NCI-H1694 treated with DMSO at 0.1 percent for 48 hours (cell line): ENCODE measurements around the gene ZNF223.

Experiments used
- DNase-seq: peaks from one replicate; lab custom pipeline; 2025; lab: John Stamatoyannopoulos, UW

The ZNF223 gene

DNA sequence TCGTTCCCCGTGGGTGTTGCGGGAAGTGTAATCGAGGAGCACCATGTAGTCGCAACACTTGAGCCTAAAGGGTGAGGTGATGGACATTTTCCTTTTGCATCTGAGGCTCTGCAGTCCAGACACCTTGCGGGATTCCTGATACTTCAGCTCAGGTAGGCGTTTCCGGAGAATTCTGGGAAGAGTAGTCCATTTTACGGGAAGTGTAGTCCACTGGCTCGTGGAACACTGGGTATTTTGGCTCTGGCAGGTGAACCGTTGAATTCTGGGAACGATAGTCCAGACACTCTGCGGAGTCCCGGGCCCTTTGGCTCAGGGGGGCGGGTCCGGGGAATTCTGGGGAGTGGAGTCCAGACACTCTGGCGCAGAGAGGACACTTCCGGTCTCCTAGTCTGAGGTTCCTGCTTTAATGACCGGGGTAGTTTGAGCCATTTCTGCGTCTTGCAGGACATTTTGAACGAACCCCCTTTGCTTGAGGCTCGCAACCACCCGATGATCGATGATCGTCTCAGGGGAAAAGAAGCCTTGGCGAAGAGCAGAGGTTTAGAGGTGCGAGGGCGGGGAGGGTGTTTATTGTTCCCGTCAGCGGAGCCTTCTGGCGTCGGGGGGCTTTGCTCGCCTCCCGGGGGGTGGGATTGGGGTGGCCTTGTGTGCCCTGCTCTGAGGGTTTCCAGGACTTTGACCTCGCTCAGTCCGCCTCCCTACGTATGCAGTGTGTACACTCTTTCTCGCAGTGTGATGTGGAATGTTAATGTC, at the start of gene ZNF223:
Gene ZNF223 (plus strand): TSS at position 387 of the 753 bp plus-strand sequence. CDS start 3,141 bp downstream, outside the sequence.
- peak; percentile 92 for DNase-seq

DNA sequence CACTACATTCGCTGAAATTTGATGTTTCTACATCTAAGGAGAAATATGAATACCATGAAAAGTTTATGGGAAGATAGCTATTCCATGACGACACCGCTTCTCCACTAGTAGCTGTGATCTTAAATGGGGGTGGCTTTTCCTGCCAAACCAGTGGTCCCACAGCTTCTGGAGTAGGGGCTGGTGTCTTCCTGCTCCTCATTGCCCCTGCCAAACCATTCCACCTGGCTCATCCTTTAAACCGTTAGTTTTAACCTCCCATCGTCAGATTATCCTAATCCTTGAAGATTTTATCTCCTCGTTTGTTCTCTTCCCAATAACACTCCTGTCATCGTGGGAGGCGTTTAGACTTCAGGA, 49.6 kb upstream of the ZNF223 start:
- DNase-seq: no peak

DNA sequence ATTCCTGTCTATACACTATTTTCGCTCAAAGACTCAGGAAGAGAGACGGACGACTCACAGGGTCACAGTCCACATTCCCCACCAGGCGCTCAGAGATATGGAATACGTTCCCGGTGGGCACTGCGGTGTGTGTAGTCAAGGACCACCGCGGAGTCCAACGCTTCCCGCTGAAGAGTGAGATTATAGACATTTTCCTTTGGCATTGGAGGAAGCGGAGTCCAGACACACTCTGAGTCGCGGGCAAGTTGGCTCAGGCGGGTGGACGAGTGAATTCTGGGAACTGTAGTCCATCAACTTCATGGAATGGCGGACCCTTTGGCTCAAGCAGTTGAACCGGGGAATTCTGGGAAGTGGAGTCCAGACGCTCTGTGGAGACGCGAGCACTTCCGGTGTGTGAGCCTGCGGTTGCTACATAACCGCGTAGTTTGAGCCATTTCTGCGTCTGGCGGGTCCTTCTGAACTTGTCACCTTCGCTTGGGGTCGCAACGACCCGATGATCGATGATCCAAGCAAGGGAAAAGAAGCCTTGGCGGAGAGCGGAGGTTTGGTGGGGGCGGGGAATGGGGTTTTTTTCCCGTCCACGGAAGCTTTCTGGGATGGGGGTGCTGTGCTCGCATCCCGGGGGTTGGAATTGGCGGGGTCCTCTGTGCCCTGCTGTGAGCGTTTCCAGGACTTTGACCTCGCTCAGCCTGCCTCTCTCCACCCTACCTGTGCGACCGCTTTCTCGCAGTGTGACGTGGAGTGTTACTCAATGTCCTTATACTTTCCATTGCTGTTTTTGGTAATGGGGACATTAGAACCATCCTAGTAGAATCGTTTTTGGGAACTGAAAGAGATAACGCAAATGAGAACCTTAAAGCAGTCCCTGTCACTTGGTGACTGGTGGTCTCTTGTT, 49.0 kb upstream of the ZNF223 start, which contains the start of gene ZNF230:
Gene ZNF230 (plus strand): TSS at position 392 of the 895 bp plus-strand sequence. CDS start 4,122 bp downstream, outside the sequence.
- DNase-seq: peak; percentile 92

DNA sequence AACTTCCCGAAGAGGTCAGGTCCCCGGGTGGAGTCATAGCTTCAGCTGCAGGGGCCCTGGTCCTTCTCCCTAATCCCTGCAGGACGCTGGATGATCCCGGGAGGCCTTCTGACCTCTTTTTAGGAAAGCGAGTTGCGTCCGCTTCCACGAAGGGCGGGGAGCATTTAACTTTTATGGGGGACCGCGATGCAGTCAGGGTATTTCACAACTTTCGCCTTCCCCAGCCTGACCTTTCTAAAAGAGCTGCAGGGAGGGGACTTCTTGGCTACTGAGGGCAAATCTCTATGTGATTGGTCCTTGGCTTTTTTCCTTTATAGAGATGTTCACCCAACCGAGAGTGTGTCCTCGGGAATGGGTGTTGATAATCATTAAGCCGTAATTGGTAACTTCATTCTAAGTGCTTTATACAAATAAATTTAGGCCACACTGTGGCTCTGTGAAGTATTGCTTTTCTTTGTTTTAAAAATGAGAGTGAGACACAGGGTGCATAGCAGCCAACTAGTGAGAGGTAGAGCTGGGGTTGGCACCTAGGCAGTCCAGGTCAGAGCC, 48.3 kb upstream of the ZNF223 start:
- no peak for DNase-seq

DNA sequence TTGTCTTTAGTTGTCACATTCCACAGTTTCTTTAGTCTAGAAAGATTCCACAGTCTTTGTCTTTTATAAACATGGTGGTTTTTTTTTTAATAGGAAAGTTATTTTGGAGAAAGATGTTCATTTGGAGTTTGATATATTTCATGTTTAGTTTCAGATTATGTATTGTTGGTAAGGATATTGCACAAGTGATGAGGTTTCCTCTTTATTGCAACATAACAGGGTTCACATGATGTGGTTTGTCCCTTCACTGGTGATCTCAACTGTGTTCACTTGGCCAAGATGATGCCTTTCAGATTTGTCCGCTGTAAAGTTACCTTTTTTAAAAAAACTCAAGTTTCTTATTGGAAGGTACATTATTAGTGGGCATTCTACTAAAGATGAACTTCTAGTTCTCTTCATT, 45.9 kb upstream of the ZNF223 start:
- no peak for DNase-seq

DNA sequence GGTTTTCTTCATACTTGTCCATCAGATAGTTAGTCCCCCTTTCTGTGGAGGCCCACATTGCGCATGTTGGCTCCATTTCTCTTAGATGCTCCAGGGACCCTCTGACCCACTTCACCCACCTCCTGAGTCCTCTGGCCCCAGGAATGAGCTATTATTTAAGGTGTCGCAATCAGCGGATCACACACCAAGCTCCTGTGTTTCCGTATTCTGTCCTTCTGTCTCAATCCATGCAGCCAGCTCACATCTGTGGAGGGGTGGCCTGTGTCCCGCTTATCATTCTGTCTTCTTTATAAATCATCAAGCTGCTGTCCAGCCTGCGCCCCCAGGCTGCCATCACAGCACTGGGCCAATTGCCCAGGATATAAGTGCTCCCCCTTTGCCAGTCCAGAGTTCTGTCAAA, 44.4 kb upstream of the ZNF223 start:
- no peak for DNase-seq

DNA sequence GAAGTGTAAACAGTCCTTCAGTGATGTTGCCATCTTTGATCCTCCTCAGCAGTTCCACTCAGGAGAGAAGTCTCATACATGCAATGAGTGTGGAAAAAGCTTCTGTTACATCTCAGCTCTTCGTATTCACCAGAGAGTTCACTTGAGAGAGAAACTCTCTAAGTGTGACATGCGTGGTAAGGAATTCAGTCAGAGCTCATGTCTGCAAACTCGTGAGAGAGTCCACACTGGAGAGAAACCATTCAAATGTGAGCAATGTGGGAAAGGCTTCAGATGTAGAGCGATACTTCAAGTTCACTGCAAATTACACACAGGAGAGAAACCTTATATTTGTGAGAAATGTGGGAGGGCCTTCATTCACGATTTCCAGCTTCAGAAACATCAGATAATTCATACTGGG, 41.4 kb upstream of the ZNF223 start:
- no peak for DNase-seq

DNA sequence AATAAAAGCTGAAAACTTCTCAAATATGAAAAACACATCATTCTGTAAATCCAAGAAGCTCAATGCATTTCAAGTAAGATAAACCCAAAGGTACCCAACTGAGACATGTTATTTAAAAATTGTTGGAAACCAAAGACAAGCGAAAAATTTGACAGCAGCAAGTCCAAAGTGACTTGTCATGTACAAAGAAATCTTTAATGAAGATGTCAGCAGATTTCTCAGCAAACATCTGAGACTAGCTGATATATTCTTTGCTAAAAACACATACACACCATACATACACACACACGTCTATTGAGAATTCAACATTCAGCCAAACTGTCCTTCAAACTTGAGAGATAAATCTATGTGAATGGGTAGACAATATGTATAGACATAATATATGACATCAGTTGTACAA, 32.3 kb upstream of the ZNF223 start:
- DNase-seq: no peak

DNA sequence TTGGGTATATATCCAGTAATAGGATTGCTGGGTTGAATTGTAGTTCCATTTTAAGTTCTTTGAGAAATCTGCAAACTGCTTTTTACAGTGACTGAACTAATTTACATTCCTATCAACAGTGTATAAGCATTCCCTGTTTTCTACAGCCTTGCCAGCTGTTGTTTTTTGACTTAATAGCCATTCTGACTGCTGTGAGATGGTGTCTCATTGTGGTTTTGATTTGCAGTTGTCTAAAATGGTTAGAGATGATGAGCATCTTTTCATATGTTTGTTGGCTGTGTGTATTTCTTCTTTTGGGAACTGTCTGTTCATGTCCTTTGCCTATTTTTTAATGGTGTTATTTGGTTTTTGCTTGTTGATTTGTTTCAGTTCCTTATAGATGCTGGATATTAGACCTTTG, 30.6 kb upstream of the ZNF223 start:
- DNase-seq: no peak

DNA sequence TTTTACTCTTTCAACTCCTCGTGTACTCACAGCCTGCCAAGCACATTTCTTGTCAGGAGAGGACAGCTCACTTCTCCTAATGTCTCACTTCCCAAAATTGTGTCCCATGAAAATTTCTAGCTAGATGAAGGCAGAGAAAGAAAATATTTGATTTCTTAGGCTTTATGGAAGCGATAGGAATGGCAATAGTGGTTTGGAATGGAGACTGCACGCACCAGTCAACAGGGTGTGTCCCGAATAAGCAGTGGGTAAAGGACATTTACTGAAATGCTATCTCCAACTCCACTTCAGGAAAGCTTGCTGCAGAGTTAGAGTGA, 27.0 kb upstream of the ZNF223 start:
- peak; percentile 32 for DNase-seq

DNA sequence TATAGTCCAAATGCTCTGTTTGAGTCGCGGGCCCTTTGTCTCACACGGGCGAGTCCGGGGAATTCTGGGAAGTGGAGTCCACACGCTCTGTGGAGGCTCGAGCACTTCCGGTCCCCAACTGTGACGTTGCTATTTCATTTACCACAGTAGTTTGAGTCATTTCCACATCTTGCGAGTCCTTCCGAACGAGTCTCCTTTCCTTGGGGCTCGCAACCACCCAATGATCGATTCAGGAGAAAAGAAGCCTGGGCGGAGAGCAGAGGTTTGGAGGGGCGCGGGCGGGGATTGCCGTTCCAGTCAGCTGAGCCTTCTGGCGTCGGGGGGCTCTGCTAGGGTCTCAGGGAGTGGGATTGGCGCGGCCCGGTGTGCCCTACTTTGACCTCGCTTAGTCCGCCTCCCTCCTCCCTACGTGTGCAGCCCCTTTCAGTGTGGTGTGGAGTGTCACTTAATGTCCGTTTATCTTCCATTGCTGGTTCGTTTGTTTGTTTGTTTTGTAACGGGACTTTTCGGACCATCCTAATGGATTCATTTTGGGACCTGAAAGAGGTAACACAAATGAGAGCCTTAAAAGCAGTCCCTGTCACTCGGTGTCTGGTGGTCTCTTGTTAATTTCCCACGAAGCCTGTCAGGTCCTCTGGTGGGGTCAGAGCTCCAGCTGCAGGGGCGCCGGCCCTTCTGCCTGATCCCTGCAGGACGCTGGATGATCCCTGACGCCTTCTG, 26.5 kb upstream of the ZNF223 start, which contains the start of gene ZNF222:
Gene ZNF222 (plus strand): TSS at position 163 of the 720 bp plus-strand sequence. CDS start 58 bp downstream, at position 221.
- DNase-seq: peak; percentile 60

DNA sequence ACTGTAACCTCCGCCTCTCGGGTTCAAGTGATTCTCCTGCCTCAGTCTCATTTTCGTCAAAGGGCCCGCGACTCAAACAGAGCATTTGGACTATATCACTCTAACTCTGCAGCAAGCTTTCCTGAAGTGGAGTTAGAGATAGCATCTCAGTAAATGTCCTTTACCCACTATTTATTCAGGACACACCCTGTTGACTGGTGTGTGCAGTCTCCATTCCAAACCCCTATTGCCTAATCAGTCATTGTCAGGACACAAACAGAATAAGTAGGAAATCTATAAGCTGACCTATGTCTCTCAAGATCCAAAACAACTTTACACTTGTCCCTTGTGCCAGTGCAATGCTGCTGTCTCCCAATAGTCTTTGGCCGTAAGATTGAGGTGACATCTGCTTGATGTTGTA, 25.2 kb upstream of the ZNF223 start:
- no peak for DNase-seq

DNA sequence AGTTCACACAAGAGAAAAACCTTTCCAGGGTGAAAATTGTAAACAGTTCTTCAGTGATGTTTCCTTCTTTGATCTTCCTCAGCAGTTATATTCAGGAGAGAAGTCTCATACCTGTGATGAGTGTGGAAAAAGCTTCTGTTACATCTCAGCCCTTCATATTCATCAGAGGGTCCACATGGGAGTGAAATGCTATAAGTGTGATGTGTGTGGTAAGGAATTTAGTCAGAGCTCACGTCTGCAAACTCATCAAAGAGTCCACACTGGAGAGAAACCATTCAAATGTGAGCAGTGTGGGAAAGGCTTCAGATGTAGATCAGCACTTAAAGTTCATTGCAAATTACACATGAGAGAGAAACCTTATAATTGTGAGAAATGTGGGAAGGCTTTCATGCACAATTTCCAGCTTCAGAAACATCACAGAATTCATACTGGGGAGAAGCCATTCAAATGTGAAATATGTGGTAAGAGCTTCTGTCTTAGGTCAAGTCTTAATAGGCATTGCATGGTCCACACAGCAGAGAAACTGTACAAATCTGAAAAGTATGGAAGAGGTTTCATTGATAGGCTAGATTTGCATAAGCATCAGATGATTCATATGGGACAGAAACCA, 19.7 kb upstream of the ZNF223 start:
- DNase-seq: no peak

DNA sequence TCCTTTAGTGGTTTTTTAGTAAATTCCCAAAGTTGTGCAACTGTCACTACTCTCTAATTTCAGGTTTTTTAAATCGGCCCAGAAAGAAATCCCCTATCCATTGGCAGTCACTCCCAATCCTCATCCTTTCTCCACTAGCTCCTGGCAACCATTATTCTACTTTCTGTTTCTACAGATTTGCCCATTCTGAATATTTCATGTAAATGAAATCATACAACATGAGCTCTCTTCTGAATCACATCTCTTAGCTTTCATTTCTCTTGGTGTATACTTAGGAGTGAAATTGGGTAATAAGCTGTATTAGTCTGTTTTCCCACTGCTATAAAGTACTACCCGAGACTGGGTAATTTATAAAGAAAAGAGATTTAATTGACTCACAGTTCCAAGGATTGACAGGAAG, 9.7 kb upstream of the ZNF223 start:
- no peak for DNase-seq

DNA sequence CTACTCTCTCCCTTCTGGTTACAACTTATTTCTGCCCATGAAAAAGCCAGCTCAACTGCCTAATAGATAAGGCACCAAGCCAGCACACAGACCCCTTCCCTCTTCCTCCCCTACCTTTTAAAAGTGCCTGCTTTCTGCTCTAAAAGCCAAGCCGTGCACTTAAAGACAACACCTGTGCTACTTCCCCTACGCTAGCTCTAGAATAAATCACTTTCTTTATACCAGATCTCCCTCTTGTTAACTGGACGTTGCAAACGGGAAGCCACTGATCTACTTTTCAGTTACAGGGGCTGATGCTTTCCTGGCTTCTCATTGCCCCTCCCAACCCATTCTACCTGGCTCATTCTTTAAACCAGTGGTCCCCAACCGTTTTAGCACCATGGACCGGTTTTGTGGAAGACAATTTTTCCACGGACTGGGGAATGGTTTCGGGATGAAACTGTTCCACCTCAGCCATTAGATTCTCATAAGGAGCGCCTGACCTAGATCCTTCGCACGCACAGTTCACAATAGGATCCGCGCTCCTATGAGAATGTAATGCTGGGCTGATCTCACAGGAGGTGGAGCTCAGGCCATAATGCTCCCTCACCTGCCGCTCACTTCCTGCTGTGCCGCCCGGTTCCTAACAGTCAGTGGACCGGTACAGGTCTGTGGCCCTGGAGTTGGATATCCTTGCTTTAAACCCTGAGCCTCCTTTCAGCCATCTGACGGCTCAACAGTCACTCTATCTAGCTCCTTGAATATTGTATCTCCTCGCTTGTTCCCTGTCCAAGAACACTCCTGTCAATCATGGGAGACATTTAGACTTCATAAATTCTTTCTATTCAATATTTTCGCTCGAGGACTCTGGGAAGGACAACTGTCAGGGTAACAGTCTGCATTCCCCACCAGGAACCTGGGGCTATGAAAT, 841 bp upstream of the ZNF223 start:
- DNase-seq: no peak

DNA sequence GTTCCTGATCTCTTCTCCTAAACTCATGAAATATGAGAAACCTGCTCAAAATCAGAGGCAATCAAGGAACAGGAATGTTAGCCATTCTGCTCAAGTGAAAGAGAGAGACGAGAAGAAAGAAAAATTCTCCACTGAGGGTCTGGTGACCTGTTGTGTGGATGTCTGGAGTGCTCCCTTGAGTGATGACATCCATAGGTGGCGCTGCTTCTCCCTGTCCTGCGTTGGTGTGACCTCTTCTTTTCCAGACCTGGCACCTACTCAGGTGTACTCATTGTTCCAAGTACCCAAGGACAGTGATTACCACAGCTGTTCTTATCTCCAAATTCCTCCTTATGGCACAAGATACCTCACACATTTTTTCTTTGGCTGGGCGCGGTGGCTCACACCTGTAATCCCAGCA, 4.0 kb downstream of the ZNF223 start:
- no peak for DNase-seq

DNA sequence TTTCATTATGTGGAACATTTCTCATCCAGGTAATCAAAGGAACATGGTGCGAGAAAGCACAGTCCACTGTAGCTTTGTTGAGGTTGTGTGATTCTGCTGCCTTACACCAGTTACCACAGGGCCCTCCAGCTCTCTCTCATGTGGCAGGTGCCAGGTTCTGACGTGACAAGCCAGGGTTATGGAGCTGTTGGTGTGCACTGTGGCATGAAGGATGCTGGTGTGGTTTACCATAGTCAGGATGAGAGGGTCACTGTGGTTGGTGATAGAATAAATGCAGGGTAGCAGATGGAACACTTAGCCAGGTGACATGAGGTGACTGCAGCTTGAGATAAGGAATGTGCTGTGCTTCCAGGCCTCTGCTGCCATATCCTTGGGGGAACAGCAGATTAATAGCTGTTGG, 7.4 kb downstream of the ZNF223 start:
- DNase-seq: no peak

DNA sequence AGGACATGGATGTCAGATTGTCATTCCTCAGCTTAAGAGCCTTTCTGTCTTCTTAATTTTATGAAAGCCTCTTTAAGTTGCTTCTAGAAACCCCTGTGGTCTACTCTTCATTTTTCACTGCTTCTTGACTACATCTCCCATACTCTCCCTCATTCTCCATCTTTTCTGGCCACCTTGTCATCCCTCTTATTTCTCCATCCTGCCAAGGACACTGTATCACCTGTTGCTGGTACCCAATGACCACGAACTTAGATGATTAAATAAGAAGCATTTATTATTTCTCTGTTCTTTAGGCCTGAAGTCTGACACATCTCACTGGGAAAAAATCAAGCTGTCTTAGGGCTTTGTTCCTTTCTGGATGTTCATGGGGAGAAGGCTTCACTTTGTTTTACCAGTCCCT, 9.2 kb downstream of the ZNF223 start:
- no peak for DNase-seq

DNA sequence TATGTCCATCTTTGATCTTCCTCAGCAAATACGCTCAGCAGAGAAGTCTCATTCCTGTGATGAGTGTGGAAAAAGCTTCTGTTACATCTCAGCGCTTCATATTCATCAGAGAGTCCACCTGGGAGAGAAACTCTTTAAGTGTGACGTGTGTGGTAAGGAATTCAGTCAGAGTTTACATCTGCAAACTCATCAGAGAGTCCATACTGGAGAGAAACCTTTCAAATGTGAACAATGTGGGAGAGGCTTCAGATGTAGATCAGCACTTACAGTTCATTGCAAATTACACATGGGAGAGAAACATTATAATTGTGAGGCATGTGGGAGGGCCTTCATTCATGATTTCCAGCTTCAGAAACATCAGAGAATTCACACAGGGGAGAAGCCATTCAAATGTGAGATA, 14.5 kb downstream of the ZNF223 start:
- no peak for DNase-seq

DNA sequence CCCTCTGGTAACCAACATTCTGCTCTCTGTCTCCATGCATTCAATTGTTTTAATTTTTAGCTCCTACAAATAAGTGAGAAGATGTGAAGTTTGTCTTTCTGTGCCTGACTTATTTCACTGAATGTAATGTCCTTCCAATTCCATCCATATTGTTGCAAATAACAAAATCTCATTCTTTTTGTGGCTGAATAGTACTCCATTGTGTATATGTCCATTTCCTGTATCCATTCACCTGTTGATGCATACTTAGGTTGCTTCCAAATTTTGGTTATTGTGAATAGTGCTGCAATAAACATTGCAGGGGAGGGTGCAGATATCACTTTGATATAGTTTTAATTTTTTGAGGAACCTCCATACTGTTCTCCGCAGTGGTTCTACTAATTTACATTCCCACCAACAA, 17.6 kb downstream of the ZNF223 start:
- DNase-seq: no peak
